IPS-18c (cell line): ENCODE results near the gene NUP210L.

ENCODE experiments used
- H3K4me3 ChIP-seq: 2 replicates; pipeline ENCODE4 v1.7.0; 2013; ENCODE audit warnings: low read depth, mild to moderate bottlenecking, low read length, moderate library complexity; ENCODE audit not compliant: insufficient read depth
- H3K9me3 ChIP-seq: one replicate; pipeline ENCODE4 v1.6.1; 2013; ENCODE audit warnings: mild to moderate bottlenecking, low read length, moderate library complexity; ENCODE audit not compliant: control insufficient read depth, insufficient read depth

NUP210L gene

DNA sequence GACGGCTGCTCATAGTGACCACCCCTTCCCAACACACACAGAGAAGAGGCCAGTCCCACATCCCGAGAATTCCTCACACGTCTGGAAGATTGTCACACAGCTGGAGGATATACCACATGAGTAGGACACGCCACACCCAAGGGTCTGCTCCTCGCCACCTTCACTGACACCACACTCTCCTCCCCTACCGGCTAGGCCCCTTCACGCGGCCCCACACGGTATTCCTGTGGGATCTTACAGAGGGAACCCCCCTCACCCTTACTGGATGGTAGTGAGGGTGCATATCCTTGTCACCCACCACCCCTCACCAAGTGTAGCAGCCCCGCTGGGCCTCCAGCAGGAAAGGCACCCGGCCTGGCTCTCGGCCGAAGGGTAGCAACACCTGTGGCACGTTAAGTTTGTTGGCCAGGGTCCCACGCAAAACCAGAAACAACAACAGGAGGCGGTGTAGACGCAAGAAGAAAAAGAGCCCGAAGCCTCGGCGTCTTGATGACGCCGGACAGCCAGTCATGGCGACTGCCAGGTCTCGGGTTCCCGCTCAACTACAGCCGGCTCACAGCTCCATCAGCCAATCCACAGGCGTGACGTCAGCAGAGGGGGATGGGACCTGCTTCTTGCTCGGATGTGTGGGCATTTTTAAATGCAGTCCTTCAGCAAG lies at the start of gene NUP210L:
TSS of gene NUP210L (minus strand) at position 540 of the 658 bp plus-strand sequence.
- no peaks in the 10 kb centered on the region for H3K9me3 ChIP-seq
- no peak within 1 kb of the TSS for H3K4me3 ChIP-seq

DNA sequence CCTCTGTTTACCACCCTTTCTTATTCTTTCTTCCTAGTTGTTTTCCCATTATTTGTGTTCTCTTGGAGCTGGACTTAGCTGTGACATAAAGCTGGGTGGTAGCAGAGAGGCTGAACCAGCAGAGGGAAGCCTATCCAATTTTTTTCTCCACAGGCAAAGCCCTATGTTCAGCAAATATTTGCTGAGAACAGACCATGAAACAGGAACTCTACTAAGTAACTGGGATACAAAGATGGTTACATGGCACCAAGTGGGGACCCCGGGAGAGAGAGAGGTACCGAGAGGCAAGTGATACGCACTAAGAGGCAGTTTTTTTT lies 44.6 kb upstream of the NUP210L start:
- no peak overlapping the region for H3K4me3 ChIP-seq
- H3K9me3 ChIP-seq, result no peaks in the 10 kb centered on the region

DNA sequence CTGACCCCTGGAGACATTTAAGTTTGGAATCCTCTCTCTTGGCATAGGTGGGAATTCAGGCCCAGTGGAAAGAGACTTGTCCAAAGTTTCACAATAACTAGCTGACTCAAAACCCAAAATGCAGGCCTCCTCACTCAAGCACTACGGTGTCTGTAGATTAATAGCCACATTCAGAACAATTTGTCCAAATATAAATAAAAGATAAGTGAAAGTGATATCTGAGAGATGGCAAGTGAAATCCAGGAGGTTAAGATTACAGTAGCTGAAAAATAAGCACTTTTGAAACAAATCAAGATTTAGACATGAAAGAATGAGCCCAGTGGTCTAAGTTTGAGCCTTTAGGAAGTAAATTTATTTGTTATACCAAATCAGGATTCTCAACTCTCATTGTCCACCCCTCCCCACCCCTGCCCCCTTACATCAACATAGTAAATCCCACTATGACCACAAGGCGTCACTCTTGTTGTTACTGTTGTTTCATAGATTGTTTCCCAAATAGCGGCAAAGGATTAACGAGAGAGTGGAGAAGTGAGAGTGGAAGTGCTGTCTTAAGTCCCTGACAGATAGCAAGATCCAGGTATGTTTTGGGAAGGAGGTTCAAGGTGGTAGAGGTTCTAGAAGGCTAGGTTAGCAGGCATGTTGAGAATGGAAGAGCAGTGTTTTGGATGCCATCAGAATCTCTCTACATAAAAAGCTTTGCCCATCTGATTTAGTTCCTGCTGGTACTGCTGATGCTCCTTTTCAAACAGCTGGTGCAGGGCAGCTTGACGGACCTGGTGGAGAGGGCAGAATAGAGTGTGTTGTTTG lies 44.1 kb upstream of the NUP210L start:
- Histone ChIP-seq H3K4me3 (no peak overlapping the region), H3K9me3 (no peaks in the 10 kb centered on the region)

DNA sequence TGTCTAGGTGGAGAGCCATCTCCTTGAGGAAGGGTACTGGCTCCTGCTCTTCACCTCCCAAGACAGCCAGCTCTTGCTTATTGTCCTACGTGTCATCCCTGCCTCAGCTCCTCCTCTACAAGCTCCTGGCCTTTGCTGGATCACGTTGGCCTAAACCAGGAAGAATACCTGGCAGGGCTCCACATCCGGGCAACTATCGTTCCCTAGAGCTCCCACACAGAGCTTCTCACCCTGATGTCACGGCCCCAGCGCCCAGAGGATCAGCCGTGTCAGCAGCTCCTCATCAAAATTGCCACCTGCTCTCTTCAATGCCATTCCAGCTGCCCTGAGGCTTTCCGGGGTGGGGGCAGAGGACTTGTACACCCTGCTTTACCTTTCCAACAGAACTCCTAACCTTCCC lies 38.9 kb upstream of the NUP210L start:
- Histone ChIP-seq H3K9me3 (no peaks in the 10 kb centered on the region), H3K4me3 (no peak overlapping the region)

DNA sequence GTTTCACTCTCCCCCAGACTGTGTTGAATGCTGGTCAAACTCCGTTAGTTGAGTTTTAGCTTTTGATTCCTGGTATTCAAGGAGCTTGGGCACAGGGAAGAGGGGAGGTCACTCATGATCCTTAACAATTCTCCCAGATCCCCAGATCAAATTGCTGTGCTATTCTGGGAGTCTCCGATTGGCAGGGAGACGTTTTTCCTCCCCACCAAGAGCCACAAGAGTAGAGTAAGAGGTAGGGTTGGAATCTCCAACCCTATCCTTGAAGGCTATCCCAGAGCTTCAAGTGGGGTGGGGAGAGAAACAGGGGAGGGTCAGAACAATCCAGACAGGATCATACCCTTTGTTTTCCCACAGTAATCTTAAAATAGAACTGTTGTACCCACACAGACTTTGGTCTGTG lies 37.6 kb upstream of the NUP210L start:
- H3K4me3 ChIP-seq, result no peak overlapping the region

DNA sequence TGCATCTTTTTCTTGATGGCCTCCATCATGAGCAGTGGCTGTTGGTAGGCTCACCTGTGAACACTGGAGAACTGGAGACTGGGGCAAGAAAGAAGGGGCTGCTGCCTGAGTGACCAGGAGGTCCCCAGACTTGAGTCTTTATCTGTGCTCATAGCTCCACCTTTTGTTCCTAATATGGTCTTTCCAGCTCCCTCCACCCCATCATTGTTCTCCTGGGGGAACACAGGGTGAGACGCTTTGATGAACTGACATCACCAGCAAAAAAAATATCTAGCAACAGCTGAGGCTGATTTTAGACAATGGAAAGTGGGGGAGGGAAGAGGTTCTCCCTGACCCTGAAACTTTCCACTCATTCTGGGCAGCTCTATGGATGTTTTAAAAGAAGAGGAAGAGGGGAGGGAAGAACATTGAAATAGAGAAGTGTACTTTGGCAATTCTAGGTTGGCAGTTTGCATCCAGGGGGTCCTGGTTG lies 37.2 kb upstream of the NUP210L start, which contains the start of gene TPM3:
TSS of gene TPM3 (minus strand) at position 111 of the 472 bp plus-strand sequence. CDS start at position 29, 82 bp downstream.
- no peak within 1 kb of the TSS for H3K4me3 ChIP-seq

More for the DNA sequence above, 37.6 kb upstream of the NUP210L start:
- no peaks in the 10 kb centered on the region for H3K9me3 ChIP-seq

DNA sequence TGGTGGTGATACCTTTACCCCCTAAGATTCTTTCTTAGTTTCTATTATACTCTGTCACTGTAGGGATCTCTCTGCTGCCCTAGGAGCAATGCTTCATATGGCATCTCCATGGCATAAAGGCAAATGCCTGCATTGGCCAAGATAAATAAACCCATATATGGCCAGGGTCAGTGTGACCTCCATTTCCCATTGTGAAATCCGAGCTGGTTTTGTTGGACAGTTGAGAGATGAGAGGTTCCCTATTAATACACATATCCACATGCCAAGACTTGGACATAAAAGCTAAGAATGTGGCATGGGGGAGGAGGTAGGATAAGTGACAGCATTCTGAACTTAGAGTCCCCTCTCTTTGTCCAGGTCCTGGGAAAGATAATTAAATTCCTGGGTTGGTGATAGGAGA lies 35.7 kb upstream of the NUP210L start:
- no peak overlapping the region for H3K4me3 ChIP-seq
- H3K9me3 ChIP-seq, result no peaks in the 10 kb centered on the region

More for the DNA sequence above, 37.2 kb upstream of the NUP210L start, which contains the start of gene TPM3:
- no peaks in the 10 kb centered on the region for H3K9me3 ChIP-seq

DNA sequence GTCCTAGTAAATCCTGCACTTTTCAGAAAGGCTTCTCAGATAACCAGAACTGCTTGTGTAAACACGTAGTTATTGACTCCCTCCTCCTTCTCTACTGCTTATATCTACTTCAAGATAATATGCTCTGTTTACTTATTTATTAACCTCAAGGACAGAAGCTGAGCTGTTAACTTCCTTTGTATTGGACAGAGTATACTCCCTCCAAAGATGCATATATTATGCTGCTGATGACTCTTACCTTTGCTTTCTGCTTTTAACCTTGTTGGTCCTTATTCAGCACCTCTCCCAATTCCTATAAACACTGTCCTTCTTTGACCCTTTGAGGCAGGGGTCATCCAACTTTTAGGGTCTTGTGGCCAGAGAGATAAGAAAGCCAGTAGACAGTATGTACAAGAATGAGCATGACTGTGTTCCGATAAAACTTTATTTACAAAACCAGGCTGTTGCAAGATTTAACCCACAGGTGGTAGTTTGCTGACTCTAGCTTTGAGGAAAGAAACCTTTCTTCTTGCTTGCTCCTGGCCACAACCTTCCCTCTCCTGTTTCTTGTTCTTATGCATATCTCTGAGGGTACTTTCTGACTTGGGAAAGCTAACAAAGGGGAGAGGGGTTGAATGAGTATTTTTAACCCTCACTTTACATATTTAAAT lies 32.1 kb upstream of the NUP210L start:
- Histone ChIP-seq H3K4me3 (no peak overlapping the region; the same call in 1 of the 2 replicates), H3K9me3 (no peaks in the 10 kb centered on the region)

DNA sequence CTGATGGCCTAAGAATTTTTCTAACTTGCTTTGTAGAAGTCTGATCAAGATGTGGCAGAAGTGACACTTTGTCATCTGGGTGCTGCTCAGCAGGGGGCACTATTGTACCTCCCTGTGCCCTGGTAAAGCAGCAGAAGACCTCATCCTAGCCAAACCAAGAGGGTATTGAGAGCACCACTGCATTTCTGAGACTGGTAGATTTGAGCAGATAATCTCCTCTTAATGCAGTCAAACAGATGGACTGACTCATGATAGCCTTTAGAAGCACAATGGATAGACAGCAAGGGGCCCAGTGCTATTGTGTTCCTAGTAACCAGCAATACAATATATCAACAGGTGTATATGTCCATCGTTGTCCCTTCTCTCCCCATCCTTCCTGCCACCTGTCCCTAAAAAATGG lies 31.3 kb upstream of the NUP210L start:
- H3K9me3 ChIP-seq, result no peaks in the 10 kb centered on the region
- no peak overlapping the region for H3K4me3 ChIP-seq

DNA sequence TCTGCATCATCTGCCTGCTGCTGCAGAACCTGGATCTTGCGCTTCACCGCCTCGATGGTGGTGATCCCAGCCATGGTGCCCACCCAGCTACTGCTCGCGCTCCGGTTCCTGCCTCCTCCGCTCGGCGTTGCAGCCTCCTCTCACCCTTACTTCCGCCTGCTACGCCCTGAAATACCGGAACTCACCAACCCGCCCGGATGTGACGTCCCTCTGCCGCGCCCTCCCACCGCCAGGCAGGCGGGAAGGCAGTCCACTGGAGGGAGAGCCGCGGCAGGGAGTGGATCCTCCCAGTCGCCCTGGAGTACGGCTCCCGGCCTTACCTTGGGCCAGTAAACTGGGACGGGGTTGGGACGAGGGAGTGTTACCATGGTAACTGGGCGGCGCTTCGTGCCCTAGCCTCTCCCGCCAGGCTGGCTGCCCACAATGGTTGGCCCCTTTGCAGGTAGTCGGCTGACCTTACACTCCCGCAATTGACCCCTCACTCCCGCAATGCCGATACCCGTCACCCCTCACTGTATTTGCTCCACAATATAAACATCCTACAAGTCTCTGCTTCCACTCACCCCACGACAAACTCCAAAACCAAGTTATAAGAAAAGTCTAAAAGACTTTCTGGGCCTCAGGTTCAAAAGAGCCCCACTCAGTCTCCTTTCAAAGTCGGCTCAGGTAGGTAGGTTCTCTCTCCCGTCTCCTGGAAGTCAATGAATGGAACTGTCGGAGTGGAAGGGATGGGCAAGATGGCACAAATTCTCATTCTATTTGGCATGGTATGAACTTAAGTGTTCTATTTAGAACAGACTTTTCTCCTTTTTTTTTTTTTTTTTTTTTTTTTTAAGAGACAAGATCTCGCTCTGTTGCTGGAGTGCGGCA lies 28.4 kb upstream of the NUP210L start:
- Histone ChIP-seq H3K4me3 (peak overlapping the region; percentile 79), H3K9me3 (no peaks in the 10 kb centered on the region)

DNA sequence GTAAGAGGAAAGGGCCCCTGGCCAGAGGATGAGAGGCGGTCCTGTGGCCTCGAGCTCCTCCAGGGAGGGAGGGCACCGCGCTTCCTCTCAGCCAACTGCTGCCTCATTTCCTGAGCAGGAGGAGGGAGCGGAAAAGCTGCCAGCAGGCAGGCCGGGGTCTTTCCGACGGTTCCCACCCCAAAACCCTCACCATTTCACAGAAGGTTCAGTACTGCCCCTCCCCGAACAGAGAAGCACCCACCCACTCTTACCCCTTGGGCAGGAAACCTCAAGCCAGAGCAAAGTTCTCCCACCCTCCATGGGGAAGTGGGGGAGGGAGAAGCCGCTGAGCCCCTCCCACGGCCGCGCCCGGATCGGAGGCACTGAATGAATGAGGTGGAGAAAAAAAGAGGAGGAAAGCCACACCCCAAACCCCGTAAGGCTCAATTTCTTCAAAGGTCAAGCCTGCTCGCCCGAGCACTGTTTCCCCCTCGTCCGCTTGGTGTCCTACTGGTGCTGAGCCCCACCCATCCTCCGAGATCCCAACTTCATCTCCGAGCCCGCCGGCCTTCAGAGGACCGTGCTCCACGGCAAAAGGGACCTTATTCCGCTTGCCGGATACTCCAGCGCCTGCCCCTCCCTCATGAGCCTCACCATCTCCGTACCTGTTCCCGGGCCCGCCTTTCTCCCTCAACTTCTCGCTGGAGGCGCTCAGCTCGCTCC lies 27.6 kb upstream of the NUP210L start:
- Histone ChIP-seq H3K4me3 (peak overlapping the region; percentile 79), H3K9me3 (no peaks in the 10 kb centered on the region)

DNA sequence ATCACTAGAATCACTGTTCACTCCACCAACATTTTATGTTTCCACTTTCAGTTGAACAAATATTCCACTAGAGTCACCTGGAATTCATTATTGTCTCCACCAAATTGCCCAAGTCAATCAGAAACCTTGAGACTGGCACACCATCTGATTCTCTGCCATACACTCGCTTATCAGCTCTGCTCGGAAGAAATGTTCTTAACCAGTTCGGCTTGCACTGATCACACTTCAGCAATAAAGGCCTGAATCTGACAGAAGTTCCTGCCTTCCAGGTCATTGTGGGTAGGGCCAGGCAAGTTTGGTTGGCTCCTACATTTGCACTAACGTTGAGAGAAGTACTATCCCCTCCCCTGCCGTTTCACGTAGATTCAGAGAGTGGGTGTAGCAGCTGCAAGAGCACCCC lies 27.1 kb upstream of the NUP210L start:
- H3K9me3 ChIP-seq, result no peaks in the 10 kb centered on the region

DNA sequence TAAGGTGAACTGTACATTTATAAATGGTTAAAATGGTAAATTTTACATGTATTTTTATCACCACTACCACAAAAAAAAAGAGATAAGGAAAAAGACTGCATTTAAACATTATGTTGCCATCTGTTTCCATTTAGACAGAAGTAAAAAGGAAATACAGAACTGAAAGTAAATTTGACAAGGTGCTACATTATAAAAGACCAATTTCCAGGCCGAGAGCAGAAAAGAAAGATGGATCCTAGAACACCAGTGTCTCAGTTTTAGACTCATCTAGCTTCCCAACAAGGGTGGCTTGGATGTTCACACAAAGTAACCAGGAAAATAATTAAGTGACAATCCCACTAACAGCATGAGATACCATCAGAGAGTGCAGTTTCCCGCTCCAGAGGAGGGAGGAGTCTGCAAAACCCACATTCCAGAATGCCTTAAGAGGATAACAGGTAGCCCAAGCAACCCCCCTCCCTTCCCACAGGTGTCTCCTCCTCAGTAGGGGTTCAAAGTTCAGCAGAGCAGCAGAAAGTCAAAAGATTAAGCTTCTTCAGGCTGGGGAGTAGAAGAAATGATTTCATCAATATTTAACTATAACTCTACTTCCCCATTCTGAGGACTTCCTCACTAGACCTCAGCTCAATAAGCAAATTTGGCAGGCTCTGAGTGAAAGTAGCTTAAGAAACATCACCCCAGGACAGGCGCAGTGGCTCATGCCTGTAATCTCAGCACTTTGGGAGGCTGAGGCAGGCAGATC lies 25.2 kb upstream of the NUP210L start:
- Histone ChIP-seq H3K4me3 (no peak overlapping the region; the same call in 1 of the 2 replicates), H3K9me3 (no peaks in the 10 kb centered on the region)

More for the DNA sequence above, 27.1 kb upstream of the NUP210L start:
- peak overlapping the region; percentile 79 for H3K4me3 ChIP-seq

DNA sequence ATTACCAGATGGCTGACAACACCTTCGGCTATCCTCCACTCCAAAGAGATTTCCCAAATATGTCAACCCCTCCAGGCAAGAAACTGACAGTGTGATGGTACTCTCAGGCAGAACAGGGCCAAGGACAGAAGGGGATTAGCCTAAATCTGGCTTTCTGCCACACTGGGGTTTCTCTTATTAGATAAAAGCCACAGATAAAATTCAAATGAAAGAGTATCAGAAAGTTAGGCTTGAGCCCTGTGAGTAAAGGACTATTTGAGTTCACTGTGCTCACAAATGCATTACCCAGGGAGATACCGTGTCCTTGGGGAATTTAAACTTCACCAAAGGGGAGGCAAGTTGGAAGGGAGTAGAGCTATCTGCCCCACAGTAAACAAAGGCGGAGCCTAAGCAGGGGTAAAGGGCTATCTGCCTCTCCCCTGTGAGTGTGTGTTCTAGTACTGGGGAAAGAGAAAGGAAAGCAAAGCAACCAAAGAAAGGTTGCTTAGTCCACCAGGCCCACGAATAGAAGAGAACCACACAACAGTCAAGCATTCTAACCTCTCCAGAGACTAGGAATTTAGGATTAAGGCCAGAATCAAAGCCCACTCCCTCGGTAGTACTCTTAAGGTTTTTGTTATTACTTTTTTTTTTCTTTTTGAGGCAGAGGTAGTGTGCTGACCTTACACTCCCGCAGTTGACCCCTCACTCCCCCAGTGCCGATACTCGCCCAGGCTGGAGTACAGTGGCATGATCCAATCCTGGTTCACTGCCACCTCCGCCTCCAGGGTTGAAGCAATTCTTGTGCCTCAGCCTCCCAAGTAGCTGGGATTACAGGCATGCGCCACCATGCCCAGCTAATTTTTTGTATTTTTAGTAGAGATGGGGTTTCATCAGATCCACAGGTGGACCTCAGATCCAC lies 24.3 kb upstream of the NUP210L start:
- no peaks in the 10 kb centered on the region for H3K9me3 ChIP-seq
- no peak overlapping the region for H3K4me3 ChIP-seq

DNA sequence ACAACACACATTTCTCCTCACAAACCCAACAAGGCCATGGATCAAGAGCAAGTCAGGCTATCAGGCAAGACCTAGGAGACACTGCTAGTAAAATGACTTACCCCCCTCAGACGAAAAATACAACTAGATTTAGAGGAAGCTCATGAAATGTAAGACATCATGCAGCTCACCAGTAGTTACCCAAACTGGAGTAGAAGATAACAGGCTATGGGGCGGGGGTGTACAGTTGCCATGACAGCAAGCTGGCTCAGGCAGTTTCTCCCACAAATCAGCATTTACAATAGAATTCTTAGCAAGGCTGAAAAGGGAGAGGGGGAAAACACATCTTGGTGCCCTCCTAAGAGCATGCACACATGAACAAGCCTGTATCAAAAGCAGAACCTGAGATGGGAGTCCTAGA lies 23.1 kb upstream of the NUP210L start:
- Histone ChIP-seq H3K4me3 (no peak overlapping the region), H3K9me3 (no peaks in the 10 kb centered on the region)
